ENCODE data around the gene TRIO. TPM values are rescaled to one million over a fixed set of nuclear protein-coding genes. Genes with fewer than 3 reads are reported as not detected.

TRIO gene
- total RNA-seq, 1 donor from 2014 or later = 145 TPM

DNA sequence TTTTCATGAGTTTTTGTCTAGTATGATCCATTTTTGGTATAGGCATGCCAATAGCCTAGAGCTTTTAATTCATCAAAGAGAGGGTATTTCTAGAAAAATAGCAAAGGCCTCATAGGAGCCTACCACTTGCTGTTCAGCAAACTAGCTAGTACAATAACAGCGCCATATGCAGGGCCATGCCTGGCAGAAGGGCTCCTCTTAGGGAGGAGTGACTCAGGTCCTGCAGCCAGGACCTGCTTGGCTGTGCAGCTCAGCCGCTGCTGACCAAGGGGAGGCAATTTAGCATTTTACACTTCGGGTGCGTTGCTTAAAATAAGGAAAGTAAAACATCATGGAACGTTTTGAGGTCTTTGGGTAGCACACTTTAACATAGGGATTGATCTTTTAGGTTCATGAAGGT, 100.6 kb downstream of the TRIO start:
- no peak for DNase-seq (ENCODE audit: low spot score)

DNA sequence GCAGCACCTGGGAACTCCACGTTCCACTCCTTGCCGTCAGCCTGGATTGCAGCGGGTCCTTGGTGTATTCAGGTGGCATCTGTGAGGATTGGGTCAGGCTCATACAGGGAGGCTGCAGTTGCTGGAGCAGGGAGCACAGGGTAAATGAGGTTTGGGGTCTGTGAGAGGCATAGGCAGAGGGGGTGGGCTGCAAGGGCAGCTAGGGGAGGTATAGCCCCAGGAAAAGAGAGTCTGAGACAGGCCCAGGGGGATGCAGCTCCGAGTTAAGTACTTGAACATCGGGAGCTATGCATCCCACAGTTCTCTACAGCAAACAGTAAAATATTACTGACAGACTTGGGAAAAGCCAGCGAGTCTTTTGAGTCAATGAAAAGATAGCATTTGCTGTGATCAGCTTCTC, 101.6 kb downstream of the TRIO start:
- no peak for DNase-seq (ENCODE audit: low spot score)

DNA sequence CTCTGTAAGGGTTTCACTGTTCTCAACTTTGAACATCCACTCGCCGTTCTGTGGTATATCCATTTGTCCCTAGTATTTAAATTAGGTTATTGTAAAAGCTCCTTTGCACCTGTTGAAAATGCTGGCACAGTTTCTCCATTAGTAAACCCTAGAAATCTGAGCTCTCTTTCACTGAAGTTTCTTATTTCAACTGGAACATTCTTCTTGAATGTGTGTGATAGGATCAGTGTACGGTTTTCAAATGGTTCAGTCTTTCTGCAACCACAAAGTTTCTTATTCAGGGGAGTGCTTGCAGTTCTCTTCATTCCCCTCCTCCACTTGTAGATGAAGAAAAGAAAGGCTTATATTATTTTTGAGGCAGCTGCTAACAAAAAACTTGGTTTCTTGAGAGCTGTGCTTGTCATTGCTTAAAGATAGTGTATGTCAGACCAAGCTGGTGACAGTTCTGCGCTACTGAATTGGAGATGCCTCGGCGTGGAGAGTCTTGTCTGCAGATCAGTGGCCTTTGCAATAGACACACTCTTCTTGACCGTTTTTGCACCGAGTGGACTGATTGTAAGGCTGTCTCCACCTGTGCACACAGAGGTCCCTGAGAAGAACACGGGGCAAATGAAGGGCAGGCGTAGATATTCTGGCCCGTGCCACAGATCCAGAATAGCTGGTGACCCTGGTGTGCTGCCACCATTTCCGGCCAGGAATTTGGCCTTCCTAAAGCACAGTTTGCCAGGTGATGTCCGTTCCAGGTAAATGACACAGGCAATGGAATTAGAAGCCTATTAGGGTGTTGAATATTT, 102.2 kb downstream of the TRIO start:
- no peak for DNase-seq (ENCODE audit: low spot score)

DNA sequence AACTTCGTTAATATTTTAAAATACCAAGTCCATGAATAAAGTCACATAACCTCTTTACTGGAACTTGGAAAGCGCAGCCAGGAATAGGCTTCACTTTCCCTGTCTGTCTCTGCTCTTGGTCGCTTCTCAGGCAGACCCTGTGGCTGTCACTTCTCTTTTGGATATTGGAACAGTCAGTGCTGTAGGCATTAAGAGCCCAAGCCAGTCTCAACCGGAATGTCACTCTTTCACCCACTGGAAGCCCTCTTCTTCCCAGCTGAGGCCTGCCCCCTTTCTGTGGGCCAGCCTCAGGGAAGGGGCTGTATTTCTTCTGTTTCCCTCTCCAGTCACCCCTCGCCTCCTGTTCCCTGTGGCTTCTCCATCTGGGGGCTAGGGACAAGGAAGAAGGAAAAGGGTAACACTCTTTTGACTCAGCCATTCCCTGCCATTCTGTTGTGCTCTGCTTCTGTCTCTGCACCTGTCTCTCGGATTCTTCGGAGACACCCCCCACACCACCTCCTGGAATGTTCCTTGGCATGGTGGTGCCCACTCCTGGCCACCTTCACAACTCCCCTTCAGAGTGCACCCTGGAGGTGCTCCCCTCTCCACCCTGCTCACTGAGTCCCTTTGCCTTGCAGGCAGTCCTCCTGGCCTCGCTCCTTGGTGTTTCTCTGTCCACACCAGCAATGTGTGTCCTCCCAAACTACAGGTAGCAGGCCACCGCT, 103.4 kb downstream of the TRIO start:
- no peak for DNase-seq (ENCODE audit: low spot score)

DNA sequence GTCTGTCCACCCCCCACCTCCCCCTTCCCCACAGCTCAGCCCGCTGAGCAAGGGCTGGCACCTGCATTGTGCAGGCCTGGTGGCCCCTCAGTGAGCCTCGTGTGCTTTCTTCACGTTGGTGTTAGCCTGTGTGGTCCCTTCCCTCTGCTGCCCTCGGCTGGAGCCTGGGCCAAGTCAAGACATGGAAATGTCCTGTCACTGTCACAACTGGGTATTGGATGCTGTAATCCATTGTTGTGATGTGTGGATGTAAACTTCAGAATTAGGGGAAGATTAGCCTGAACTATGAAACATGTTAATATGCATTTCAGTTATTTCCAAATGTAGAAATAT, 103.9 kb downstream of the TRIO start:
- DNase-seq (ENCODE audit: low spot score) = no peak

DNA sequence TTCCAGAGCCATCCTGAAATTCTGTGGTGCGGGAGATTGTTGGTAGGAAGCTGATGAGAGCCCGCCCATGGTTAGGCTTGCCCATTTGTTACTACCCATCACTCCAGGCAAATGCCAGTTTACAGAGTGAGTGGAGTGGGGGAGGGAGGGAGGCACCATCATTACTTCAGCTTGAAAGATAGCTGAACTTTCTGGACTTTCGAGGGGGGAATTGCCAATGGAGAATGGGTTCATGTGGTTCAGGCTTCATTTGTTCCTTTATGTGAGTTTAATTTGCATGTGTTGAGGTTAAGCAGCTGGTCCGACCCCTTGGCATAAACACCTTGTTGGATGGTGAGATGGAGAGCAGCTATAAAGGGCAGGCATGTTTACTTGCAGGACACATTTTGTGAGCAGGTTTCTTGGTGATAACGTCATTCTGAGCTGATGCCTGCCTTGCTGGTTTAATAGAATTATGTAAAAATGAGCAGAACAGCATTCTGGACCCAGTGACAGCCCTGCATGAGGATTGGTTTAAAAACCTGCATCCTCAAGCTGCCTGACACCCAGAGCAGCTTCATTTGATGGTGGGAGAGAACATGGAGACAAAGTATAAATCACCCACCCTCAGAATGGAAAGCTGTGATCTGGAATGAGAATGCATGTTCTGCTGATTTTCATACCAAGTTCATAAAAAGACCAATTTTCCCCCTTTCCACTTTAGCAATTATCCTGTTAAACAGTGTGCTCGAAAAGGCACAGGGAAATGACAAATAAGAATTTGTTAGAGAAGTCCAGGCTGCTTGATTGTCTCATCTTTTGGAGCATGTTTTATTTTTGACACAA, 106.3 kb downstream of the TRIO start:
- no peak for DNase-seq (ENCODE audit: low spot score)

DNA sequence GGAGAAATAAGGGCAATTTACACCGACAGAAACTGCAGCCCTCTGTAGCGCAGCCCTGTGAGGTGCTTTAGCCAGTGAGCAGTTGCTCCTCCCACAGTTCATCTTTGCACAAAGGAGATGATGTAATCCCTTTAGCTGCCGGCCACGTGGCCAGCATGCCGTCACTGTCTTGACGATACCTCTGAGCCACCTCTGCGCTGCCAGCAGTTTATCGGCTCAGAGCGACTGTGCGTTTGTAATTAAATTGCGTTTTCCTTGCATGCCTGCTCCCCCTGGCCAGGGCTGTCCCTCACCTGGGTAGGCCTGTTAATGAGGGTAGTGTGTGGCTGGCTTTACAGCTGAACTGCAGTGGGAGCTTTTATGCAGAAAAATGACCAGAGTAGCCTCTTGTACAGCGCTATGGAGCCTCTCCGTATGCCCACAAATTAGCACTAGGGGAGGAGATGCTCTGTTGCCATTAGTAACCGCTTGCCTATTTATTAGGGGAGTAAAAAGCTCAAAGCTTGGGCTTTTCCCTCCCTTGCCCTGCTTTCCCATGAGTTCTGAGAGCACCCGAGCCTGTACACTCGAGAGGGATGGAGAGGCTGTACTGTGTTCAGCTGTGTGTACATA, 107.0 kb downstream of the TRIO start:
- DNase-seq (ENCODE audit: low spot score) = no peak

DNA sequence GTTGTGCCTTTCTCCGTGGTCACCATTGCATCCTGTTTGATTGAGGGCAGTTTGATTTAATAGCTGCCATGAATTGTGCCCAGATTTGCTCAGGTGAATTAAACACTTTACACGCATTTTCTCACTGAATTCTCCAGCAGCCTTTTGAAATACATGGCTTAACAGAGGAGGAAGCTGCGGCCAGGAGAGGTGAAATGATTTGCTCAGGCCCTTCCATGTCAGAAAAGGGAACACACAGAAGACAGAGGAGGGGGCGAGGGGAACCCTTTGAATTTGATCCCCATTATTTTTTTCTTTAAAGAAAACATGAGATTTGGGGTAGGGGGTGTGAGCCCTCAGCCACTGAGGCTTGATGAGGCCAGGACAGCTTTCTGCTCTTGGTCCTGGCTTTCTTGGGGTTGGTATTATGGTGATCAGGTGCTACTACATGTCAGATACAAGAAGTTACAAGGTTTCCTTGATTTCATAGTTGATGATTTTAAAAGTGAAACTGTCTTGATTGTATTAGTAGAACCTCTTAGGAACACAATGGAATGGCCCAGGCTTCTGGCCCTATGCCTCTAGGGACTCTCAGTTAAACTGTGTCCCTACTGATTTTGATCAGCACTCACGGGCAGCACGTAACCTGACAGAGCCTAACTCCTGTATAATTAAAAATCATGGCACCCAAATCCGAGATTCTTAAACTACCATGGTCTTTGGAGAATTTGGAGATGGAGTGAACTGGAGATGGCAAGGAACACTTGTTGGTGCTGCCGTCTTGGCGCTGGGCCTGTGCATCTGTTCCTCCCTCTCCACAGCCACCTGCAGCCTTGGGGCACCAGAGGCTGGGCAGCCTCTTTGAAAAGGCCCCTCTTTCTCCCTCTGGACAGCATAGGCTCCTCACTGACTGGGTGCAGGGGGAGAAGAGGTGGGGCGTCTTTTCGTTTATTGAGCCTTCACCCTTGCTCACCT, 107.9 kb downstream of the TRIO start:
- no peak for DNase-seq (ENCODE audit: low spot score)

DNA sequence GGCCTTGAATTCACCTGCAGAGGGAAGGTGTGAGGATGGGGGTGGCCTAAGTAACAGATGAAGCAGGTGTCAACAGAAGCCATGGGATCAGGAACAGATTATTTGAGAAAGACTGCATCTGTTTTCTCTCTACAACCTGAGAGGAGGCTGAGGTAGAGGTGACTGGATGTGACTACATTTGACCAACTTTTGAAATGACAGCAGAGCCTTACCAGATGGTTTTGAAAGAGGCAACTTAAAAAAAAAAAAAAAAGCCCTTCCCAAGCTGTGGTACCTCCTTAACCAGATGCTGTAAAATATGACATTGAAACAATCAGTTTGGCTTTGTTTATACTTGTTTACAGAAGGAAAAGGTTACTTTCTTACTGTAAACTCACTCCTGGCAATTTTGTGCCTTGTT, 108.6 kb downstream of the TRIO start:
- no peak for DNase-seq (ENCODE audit: low spot score)

DNA sequence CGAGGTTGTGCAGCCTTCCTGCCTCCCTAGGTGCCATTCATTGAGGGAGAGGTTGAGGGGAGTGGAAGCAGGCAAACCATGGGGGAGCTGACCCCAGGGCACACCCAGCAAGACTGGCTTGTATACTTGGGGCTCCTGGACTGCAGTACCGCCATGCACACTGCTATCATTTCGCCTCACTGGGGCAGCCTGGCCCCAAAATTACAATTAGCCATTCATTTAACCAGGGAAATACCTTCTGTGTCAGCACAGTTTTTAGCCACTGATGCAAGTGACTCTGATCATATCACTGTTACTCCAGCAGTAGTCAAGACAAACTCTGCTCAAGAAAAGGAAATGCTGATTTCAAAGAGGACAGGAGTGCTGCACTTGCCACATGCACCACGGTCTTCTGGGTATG, 109.7 kb downstream of the TRIO start:
- no peak for DNase-seq (ENCODE audit: low spot score)

DNA sequence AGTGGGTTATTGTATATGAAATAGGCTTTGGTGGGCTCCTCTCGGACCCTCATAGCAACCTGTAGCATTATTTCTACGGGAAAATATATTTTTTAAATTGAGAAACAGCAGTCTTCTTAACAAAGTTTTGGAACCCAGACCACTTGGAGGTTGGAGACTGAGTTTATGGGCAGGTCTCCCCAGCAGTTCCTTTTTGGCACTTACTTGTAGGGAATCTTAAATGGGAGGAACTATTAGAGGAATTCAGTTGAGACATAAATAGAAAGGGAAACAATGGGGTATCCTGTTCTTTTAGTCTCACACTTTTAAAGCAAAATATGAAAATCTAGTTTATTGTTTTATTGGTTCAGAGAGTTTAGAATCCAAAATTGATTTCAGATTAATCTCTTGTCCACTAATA, 111.5 kb downstream of the TRIO start:
- no peak for DNase-seq (ENCODE audit: low spot score)

DNA sequence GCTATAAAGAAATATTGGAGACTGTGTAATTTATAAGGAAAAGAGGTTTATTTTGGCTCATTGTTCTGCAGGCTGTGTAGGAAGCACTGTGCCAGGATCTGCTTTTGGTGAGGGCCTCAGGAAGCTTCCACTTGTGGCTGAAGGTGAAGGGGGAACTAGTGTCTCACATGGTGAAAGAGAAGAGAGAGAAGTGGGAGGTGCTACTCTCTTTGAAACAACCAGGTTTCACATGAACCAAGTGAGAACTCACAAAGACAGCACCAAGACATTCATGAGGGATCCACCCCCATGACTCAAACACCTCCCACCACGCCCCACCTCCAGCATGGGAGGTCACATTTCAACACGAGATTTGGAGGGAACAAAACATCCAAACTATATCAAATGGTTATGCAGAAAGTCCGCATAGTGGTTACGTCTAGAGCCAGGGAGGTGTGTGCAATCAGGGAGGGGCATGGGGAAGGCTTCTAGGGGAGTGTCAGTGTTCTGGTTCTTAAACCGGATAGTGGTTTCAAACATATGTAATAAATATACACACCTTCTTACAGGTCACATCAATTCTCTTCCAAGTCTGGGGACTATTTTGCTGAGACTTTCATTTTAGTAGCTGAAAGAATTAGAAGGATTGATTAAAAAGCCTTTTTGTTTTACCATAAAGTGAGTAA, 113.0 kb downstream of the TRIO start:
- DNase-seq (ENCODE audit: low spot score) = no peak

DNA sequence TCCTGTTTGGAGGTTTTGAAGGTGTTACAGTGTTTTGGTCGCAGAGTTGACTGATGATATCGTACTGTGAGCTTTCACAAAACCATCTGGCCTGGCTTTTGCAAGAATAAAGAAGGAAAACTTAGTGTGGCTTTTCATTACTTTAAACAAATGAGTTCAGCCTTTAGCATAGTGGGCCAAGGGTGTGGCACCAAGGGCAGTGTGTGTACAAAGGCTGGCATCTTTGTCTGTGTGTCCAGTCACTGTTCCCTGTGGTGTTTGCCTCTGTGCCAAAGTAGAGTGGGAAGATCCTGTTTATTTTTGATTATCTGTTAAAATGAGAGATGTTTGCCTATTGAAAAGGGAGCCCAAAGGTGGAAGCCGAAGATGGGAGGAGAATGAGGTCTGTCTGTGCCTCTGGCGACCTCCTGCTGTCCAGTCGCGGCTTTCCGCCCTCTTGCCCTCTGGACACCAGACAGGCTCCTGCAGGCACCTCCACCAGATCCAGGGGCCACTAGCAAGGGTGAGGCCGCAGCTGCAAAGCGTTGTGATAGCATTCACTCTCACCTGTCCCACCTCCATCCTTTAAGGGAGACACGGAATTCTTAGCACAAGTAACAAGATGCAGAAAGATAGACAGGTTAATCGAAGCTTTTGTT, 113.7 kb downstream of the TRIO start:
- DNase-seq (ENCODE audit: low spot score) = no peak

DNA sequence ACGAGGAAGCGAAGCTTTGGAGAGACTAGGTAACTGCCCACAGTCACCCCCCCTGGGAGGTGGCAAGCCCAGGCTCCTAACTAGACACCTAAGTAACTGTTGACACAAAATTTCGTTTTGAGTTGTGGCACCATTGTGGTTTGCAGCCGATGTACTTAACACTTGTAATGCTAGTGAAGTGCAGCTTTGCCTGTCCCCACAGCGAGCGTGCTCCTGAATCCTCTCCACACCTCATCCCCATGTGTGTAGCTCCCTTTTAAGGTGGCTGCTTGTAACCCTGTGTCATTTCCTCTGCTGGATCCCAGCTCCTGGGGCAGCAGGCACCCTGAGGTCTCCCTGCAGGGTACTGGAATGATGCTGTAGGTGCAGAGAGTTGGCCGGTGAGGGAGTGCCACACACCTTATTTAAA, 114.9 kb downstream of the TRIO start:
- no peak for DNase-seq (ENCODE audit: low spot score)

DNA sequence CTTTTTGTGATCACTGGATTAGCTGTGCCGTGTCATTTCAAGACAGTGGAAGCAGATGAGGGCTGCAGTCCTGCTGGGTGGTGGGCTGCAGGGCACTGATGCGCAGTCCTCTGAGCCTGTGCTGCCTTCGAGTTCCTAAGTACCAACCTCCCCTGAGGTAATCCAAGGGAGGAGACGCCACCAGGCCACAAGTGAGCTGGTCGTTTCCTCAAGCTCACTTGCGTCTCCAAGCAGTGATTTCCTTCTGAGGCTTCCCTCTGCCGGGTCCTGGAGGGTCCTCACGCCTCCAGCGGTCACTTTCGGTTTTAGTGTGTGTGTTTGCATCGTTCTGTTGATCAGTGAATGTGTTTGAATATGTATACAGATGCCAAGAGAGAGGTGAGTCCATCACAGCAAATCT, 115.7 kb downstream of the TRIO start:
- no peak for DNase-seq (ENCODE audit: low spot score)

DNA sequence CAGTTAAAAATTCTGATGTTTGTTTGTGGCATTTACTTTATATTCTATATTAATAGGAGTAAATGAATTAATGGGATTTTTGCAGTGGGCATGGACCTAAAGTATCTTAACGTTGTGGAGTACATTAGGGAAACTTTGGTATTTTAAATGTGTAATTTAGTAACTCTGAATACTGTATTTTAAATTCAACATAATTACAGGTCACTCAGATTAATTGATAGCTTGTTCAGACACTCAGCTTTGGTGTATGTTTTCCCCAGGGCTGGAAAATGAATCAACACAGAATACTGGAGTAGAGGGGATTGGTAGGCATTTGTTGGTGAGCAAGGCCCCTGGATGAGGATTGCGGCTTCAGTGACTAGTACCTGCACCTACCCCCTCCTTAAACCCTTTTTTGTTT, 117.5 kb downstream of the TRIO start:
- no peak for DNase-seq (ENCODE audit: low spot score)

DNA sequence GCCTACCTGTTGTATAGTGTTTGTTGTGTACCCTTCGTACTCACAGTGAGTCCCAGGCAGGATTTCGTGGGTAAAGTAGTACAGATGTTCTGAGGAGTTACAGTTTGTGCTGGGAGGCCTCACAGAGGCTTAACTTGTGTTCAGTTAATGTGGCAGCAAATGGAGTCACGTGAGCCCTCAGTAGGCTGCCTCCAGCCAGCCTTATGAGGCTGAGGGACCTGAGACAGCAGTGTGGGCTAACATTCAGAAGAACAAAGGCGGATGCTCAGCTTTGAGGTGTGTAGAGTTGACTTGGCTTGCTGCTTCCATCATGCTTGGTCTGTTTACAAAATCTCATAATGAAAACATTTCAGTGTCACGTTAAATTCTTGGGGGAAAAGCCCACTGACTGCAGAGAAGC, 118.1 kb downstream of the TRIO start:
- DNase-seq (ENCODE audit: low spot score) = no peak

DNA sequence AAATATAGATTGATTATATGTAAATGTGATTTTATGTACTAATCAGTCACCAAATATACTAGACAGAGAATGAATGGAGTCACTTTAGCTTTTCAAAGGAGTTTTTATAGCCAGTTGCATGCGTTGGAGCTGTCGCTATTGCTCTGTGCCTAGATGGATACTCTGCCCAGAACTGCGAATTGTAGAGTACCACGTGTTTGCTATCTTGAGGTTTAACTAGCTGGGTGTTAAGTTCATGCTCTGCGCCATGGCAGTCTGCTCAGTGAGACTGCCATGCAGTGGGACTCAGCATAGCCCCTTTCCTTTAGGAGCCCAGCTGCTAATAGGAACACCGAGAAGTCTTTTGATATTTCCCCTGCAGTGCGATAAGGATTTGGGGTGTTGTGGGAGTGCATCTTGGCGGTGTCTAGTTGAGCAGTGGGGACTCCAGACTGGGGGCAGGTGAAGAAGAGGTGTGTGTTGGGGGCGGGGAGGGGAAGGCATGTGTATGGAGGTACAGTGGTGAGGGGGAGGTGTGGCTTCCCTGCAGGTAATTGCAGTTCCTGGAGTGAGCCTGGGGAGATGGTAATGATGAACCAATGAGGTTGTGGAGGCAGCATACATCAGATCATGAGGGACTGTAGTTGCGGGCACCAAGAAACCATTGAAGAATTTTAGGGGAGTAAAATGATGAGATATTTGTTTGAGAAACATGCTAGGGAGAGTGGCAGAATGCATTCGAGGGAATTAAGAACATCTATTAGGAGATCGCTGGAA, 118.9 kb downstream of the TRIO start:
- no peak for DNase-seq (ENCODE audit: low spot score)

DNA sequence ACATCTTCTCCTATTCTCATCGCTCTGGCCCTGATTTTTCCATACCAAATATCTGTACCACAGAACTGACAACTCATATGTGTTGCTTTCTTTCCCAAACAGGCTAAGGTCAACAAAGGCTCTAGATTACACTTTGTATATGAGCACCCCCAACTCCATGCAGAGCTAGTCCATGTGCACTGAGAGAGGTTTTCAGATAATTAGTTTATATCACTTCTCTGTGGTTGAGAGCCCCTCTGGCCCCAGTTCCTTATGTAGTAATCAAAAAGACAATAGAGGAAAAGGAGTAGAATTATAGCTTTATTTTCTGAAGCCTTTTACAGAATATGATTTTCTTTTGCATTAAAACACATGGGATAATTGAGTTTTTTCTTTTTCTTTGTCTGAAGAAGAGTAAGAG, 120.0 kb downstream of the TRIO start:
- no peak for DNase-seq (ENCODE audit: low spot score)

All from mesenteric fat pad (tissue), 1 donor.